ENCODE data around the gene MYH15.

- TF ChIP-seq CTCF (conservative IDR thresholded peaks at IDR 0.05; ENCODE audit: low read depth, low read length): no peak
- no peak for TF ChIP-seq RCOR1 (IDR thresholded peaks at IDR 0.05; ENCODE audit: insufficient replicate concordance, low read length)
- no peak for TF ChIP-seq RFX5 (IDR thresholded peaks at IDR 0.05; ENCODE audit: low read depth, low read length)
- TF ChIP-seq MAFK (IDR thresholded peaks at IDR 0.05; ENCODE audit: low read depth, low read length): no peak
- no peak for TF ChIP-seq SMC3 (IDR thresholded peaks at IDR 0.05; ENCODE audit: low read depth, low read length)
- TF ChIP-seq POLR2A (IDR thresholded peaks at IDR 0.05; ENCODE audit: low read depth, low read length): no peak
- no peak for TF ChIP-seq RAD21 (IDR thresholded peaks at IDR 0.05; ENCODE audit: low read length)
- no peak for TF ChIP-seq FOS (IDR thresholded peaks at IDR 0.05; ENCODE audit: low read depth, low read length)
- TF ChIP-seq MAZ (IDR thresholded peaks at IDR 0.05; ENCODE audit: borderline replicate concordance, low read depth, low read length): no peak
Observed at GRCh38 chr3:108416111-108416869, 94.1 kb downstream of the MYH15 start.

Data from IMR-90 (cell line).